Subcutaneous adipose tissue (tissue), 4 donors: Measurements from ENCODE around the gene DNAJC3. TPM values are rescaled to one million over a fixed set of nuclear protein-coding genes. Genes with fewer than 3 reads are reported as not detected.

Source experiments
- CTCF ChIP-seq: fragments of 450-650 bp; IDR thresholded peaks from one replicate; pipeline ENCODE4 v1.5.1; 2016; ENCODE audit warnings: low read depth, mild to moderate bottlenecking, control low read depth, antibody characterized with exemption, moderate library complexity
- total RNA-seq, 4 donors: library from RNA; depleted of rRNA; stranded (reverse); fragments of >200 nt; gene quantifications; one replicate each; pipeline ENCODE4 v1.1.0, GENCODE V29; 2016

DNAJC3 gene
- total RNA-seq, 4 donors from 2014 or later = 36.4 to 85.8 (median 51.7) TPM

- no peak for TF ChIP-seq CTCF
These were observed 132.5 kb downstream of the DNAJC3 start for GRCh38 chr13:95809429-95809828.

- TF ChIP-seq CTCF = no peak
These were observed 136.2 kb downstream of the DNAJC3 start for GRCh38 chr13:95813139-95813538.

- no peak for TF ChIP-seq CTCF
These were observed 137.6 kb downstream of the DNAJC3 start for GRCh38 chr13:95814495-95814894.

GRCh38 chr13:95822303-95822702 is 145.4 kb downstream of the DNAJC3 start:
- TF ChIP-seq CTCF = no peak

GRCh38 chr13:95833126-95833525 is 156.2 kb downstream of the DNAJC3 start:
- TF ChIP-seq CTCF = no peak

GRCh38 chr13:95833719-95834118 is 156.8 kb downstream of the DNAJC3 start:
- TF ChIP-seq CTCF = no peak

GRCh38 chr13:95834134-95834765 is 157.3 kb downstream of the DNAJC3 start:
- TF ChIP-seq CTCF = no peak
